ENCODE results near the gene CALM1.

CALM1 gene

GRCh38 chr14:90455100-90455571 lies 58.3 kb downstream of the CALM1 start:
- TF ChIP-seq, protein P1, sequence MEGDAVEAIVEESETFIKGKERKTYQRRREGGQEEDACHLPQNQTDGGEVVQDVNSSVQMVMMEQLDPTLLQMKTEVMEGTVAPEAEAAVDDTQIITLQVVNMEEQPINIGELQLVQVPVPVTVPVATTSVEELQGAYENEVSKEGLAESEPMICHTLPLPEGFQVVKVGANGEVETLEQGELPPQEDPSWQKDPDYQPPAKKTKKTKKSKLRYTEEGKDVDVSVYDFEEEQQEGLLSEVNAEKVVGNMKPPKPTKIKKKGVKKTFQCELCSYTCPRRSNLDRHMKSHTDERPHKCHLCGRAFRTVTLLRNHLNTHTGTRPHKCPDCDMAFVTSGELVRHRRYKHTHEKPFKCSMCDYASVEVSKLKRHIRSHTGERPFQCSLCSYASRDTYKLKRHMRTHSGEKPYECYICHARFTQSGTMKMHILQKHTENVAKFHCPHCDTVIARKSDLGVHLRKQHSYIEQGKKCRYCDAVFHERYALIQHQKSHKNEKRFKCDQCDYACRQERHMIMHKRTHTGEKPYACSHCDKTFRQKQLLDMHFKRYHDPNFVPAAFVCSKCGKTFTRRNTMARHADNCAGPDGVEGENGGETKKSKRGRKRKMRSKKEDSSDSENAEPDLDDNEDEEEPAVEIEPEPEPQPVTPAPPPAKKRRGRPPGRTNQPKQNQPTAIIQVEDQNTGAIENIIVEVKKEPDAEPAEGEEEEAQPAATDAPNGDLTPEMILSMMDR (conservative IDR thresholded peaks at IDR 0.05): no peak
- no peak for TF ChIP-seq ZFX (IDR thresholded peaks at IDR 0.05)
- no peak overlapping the region for H3K27ac ChIP-seq

DNA sequence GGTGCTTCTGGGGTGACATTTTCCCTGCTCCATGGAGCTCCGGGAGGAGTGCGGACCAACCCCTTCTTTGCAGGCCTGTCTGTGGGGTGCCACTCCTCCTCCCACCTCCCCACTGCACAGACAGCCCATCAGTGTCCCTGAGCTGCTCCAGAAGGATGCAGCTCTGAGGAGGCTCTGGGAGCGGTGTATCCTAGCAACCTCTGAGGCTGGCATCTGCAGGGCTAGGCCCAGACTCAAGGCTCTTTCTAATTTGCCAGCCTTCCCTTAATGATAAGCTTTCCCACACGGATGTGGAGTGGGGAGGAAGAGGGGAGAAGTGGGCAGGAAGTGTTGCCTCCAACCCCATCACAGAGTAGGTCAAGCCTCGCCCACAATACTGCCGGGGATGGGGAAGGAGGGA lies 59.7 kb downstream of the CALM1 start:
- H3K27ac ChIP-seq: no peak overlapping the region
- no peak for TF ChIP-seq ZFX (IDR thresholded peaks at IDR 0.05)
- TF ChIP-seq, protein P1 (conservative IDR thresholded peaks at IDR 0.05): no peak

GRCh38 chr14:90457186-90457585 lies 60.4 kb downstream of the CALM1 start:
- TF ChIP-seq, protein P1 (conservative IDR thresholded peaks at IDR 0.05): no peak
- TF ChIP-seq ZFX (IDR thresholded peaks at IDR 0.05): no peak
- no peak overlapping the region for H3K27ac ChIP-seq
